VCaP (cell line): ENCODE results near the gene PHKB.

ENCODE experiments used
- H3K27ac ChIP-seq: fragments of 450-650 bp; 2 replicates; pipeline ENCODE4 v1.5.1; 2017
- TF ChIP-seq, protein P1 (sequence below): fragments of 450-650 bp; conservative IDR thresholded peaks from 2 replicates; pipeline ENCODE4 v1.5.1; 2017; ENCODE audit warnings: mild to moderate bottlenecking, moderate library complexity

The PHKB gene

GRCh38 chr16:47687694-47688093 is 226.6 kb downstream of the PHKB start:
- TF ChIP-seq, protein P1, sequence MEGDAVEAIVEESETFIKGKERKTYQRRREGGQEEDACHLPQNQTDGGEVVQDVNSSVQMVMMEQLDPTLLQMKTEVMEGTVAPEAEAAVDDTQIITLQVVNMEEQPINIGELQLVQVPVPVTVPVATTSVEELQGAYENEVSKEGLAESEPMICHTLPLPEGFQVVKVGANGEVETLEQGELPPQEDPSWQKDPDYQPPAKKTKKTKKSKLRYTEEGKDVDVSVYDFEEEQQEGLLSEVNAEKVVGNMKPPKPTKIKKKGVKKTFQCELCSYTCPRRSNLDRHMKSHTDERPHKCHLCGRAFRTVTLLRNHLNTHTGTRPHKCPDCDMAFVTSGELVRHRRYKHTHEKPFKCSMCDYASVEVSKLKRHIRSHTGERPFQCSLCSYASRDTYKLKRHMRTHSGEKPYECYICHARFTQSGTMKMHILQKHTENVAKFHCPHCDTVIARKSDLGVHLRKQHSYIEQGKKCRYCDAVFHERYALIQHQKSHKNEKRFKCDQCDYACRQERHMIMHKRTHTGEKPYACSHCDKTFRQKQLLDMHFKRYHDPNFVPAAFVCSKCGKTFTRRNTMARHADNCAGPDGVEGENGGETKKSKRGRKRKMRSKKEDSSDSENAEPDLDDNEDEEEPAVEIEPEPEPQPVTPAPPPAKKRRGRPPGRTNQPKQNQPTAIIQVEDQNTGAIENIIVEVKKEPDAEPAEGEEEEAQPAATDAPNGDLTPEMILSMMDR: no peak
- H3K27ac ChIP-seq: no peak overlapping the region

GRCh38 chr16:47693226-47693625 is 232.1 kb downstream of the PHKB start:
- no peak overlapping the region for H3K27ac ChIP-seq
- TF ChIP-seq, protein P1: no peak

DNA sequence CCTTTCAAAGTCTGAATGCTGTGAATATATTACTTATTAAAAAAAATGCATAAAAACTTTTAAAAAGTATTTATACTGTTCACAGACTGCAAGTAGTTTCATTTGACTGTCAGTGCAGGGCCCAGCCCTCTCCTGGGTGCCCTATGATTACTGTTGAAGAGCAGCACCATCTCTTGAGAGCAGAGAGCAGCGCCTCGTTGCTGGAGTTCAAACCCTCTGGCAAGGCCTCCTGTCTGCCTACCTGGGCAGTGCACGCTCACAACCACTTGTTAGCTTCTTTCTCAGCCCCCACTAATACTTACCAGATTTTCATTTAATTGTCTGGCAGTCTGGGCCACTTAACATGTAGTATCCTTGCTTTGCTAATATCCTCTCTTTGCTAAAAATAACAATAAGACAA is 233.4 kb downstream of the PHKB start:
- TF ChIP-seq, protein P1: no peak
- H3K27ac ChIP-seq: no peak overlapping the region

- no peak overlapping the region for H3K27ac ChIP-seq
- TF ChIP-seq, protein P1: no peak
These were observed 234.6 kb downstream of the PHKB start for GRCh38 chr16:47695756-47696155.

DNA sequence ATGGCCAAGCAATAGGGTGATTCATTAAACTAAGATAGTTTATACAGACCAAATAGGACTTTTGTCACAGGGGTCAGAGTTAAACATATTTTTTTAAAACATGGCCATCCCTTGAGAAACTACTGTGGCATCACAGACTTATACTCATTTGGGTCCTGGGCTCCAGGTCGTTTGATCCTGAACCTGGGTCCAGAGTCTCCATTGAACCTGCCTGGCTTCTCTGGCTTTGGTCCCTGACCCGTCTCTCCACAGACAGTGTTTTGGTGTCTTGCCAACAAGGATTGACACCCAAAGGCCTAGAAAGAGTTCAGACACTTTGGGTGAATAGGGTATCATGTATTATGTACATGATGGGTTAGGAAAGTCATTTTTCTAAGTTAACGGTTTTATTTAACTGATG is 236.7 kb downstream of the PHKB start:
- TF ChIP-seq, protein P1: no peak
- no peak overlapping the region for H3K27ac ChIP-seq

- no peak overlapping the region for H3K27ac ChIP-seq
- TF ChIP-seq, protein P1: no peak
These were observed 238.0 kb downstream of the PHKB start for GRCh38 chr16:47699106-47699505.

DNA sequence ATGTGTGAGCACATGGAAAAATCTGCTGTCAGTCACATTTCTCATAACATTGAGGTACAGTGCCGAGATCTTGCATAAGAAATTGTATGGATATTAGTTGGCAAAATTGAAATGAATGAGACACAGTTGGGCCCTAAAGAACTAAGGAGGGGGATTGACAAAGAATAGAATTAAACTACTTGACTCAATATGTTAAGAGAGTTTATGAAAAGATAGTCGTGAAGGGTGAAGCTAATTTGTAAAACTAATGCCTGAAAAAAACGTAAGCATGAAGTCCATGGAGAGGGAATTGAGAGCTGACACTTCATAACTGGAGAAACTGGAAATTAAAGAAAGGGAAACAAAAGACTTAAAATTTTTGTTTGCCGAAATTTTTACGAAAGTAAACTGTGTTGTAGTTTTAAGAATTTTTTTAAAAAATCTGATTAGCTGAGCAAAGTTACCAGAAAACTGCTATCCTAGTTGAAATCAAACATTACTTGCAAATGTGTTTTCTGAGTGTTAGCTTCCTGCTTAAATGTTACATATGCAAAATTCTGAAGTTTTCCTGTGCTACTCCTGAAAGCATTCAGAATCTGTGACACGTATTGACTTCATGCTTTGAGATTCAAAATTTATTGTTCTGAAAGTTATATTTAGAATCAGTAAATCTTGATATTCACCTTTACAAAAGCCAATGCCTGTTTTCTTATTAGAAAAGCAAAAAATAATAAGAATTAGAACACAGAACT is 239.9 kb downstream of the PHKB start:
- TF ChIP-seq, protein P1: no peak
- no peak overlapping the region for H3K27ac ChIP-seq
